NCI-H2107 treated with DMSO at 0.1 percent for 48 hours (cell line): ENCODE results near the gene ETV6.

ENCODE experiments used
- DNase-seq: peaks from one replicate; lab custom pipeline; 2025; ENCODE audit not compliant: unreplicated experiment; lab: John Stamatoyannopoulos, UW

ETV6 gene

GRCh38 chr12:11642785-11643184, 6.7 kb upstream of the ETV6 start:
- no peak for DNase-seq

- DNase-seq, result no peak
Measured at GRCh38 chr12:11645391-11645790, 4.1 kb upstream of the ETV6 start.

- peak; percentile 94 for DNase-seq
Measured at GRCh38 chr12:11648514-11649412, 711 bp upstream of the ETV6 start.

- peak; percentile 87 for DNase-seq
Measured at GRCh38 chr12:11650286-11651281, 1.1 kb downstream of the ETV6 start.

GRCh38 chr12:11651381-11651780, 1.9 kb downstream of the ETV6 start:
- no peak for DNase-seq

- DNase-seq, result peak; percentile 65
Measured at GRCh38 chr12:11651785-11652184, 2.3 kb downstream of the ETV6 start.

GRCh38 chr12:11652351-11653040, 3.0 kb downstream of the ETV6 start:
- peak; percentile 79 for DNase-seq

- DNase-seq, result no peak
Measured at GRCh38 chr12:11653215-11653753, 3.8 kb downstream of the ETV6 start.

- DNase-seq, result no peak
Measured at GRCh38 chr12:11654338-11654737, 4.9 kb downstream of the ETV6 start.

GRCh38 chr12:11654802-11655201, 5.3 kb downstream of the ETV6 start:
- DNase-seq, result no peak

GRCh38 chr12:11655842-11656241, 6.4 kb downstream of the ETV6 start:
- DNase-seq, result no peak

- no peak for DNase-seq
Measured at GRCh38 chr12:11656550-11656949, 7.1 kb downstream of the ETV6 start.

- DNase-seq, result no peak
Measured at GRCh38 chr12:11657511-11657910, 8.0 kb downstream of the ETV6 start.

GRCh38 chr12:11658791-11659190, 9.3 kb downstream of the ETV6 start:
- DNase-seq, result no peak

- no peak for DNase-seq
Measured at GRCh38 chr12:11660624-11661023, 11.2 kb downstream of the ETV6 start.

GRCh38 chr12:11661491-11662089, 12.1 kb downstream of the ETV6 start:
- no peak for DNase-seq

- no peak for DNase-seq
Measured at GRCh38 chr12:11662369-11662768, 12.9 kb downstream of the ETV6 start.

GRCh38 chr12:11663130-11663529, 13.7 kb downstream of the ETV6 start:
- no peak for DNase-seq

GRCh38 chr12:11664101-11664500, 14.6 kb downstream of the ETV6 start:
- no peak for DNase-seq
